GM21723 (cell line): ENCODE results near the gene KRTAP9-4.
"Not testable (repeated sequence)": the region's sequence is repeated elsewhere in the genome, so short reads cannot be mapped to it uniquely, and the experiment has no call there.

ENCODE experiments used
- ATAC-seq: cut with Tn5 transposase; IDR thresholded peaks from one replicate; pipeline ENCODE4 v1.9.1; 2021; ENCODE audit warnings: mild to moderate bottlenecking, moderate library complexity; ENCODE audit not compliant: unreplicated experiment

The KRTAP9-4 gene

DNA sequence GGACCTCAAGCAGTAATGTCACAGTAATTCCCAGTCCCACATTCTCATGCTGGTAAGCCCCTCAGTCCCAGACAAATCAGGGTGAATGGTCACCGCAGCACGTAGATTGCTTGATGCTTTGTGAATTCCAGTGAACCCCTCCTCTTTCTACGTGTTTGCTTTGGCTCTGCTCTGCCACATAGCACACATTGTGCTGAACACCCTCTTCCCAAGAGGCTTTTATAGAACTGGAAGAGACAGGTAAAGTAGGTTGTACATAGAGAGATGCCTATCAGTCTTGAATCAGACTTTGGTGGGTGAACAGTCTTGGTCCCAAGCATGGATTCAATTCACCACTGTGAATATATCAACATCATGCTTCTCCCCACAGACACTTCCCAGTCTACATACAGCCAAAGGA, 15.1 kb downstream of the KRTAP9-4 start:
- ATAC-seq, result no peak

DNA sequence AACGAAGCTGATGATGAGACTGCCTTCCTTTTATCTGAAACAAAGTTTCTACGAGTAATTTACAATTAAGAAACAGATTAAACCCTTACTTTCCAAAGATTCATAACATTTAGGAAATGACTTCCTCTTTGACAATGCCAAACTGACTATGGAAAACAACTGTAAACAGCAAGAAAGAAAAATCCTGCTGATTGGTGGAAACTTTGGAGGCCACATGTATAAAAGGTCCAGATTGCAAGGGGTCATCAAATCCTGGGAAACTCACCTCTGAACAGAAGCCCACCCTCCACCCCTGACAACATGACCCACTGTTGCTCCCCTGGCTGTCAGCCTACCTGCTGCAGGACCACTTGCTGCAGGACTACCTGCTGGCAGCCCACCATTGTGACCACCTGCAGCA, 15.6 kb downstream of the KRTAP9-4 start, which contains the start of gene KRTAP9-6:
Gene KRTAP9-6 (plus strand): TSS at position 301 of the 400 bp plus-strand sequence. CDS start 0 bp downstream, at position 301.
- ATAC-seq, result no peak

DNA sequence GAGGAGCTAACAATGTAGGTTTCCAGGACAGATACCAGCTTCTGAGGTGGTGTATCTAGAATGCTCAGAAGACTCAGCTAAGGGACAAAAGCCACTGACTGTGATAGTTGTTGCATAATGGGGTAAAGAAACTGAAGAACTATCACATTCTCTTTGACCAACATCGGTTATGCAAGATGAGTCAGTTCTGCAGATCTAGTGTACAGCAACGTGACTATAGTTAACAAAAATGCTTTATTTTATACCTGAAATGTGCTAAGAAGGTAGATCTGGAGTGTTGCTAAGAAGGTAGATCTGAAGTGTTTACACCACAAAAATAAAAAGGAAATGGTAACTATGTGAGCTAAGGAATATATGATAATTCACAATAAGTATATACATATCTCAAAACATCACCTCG, 18.2 kb downstream of the KRTAP9-4 start:
- ATAC-seq, result no peak

DNA sequence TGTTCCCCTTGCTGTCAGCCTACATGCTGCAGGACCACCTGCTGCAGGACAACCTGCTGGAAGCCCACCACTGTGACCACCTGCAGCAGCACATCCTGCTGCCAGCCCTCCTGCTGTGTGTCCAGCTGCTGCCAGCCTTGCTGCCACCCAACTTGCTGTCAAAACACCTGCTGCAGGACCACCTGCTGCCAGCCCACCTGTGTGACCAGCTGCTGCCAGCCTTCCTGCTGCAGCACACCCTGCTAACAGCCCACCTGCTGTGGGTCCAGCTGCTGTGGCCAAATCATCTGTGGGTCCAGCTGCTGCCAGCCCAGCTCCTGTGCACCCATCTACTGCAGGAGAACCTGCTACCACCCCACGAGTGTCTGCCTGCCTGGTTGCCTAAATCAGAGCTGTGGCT, 21.8 kb downstream of the KRTAP9-4 start:
- not testable (repeated sequence) for ATAC-seq

DNA sequence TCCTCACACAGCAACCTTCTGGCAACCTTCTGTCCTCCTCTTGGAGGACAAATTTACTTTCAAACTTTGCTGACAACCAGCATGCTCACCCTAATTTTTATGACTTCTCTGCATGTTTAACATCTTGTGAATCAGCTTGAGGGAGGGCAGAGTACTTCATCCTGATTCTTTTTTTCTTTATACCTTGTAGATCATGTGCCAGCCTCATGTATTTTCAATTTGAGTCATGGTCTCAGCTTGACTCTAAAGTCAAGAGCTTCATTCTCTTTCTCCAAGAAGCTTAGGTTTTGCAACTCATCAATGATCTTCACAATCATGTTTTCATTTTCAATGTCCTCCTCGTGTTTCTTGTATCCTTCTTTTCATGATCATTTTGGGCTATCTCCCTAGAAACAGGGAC, 22.4 kb downstream of the KRTAP9-4 start:
- ATAC-seq, result no peak

DNA sequence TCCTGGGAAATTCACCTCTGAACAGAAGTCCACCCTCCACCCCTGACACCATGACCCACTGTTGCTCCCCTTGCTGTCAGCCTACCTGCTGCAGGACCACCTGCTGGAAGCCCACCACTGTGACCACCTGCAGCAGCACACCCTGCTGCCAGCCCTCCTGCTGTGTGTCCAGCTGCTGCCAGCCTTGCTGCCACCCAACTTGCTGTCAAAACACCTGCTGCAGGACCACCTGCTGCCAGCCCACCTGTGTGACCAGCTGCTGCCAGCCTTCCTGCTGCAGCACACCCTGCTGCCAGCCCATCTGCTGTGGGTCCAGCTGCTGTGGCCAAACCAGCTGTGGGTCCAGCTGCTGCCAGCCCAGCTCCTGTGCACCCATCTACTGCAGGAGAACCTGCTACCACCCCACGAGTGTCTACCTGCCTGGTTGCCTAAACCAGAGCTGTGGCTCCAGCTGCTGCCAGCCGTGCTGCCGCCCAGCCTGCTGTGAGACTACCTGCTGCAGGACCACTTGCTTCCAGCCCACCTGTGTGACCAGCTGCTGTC, 26.2 kb downstream of the KRTAP9-4 start, which contains the start of gene KRTAP9-7:
Gene KRTAP9-7 (plus strand): TSS at position 51 of the 543 bp plus-strand sequence. CDS start 0 bp downstream, at position 51.
- not testable (repeated sequence) for ATAC-seq

DNA sequence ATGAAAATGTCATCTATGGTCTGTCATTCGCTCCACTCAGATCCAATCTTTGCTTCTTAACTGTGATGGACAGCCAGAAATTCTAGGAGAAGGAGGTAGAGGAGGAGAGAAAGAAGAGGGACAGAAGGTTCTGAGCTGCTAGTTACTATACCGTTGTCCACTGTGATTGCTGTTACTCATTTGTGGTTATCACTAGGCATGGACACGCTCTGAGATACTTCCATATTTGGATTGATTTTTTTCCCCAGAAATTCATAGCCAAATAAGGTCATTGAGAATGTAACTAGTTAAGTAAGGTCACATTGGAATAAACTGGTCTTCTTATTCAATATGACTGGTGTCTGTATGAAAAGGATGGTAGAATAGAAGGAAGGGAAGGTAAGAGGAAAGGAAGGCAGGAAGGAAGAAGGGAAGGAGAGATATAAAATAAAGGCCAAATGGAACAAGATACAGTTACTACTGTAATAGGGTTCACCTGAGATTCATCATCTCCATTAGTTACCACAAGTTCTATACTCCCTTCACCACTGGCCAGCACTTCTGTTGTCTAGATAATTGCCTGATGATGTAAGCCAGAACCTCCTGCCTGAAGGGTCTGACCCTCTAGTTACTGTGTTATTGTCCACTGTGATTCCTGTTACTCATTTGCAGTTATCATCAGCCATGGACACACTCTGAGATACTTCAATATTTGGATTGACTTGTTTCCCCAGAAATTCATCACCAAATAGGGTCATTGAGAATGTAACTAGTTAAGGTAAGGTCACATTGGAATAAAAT, 28.9 kb downstream of the KRTAP9-4 start:
- no peak for ATAC-seq

DNA sequence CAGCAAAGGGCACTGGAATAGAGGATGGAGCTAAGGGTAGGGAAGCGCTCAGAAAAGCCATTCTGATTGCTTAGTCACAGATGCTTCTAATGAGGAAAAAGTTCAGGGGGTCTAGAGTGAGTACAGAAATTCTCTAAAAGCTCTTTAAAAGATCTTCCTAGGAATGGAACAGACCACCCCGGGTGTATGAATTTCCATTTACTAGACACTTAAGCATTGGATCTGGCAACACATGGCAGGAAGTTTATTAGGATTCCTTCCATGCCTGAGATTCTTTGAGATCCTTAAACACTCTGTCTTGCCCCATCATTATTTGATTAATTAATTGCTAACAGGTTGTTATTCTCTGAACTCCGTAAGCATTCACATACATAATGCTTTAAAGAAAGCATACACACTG, 34.6 kb downstream of the KRTAP9-4 start:
- ATAC-seq, result no peak

DNA sequence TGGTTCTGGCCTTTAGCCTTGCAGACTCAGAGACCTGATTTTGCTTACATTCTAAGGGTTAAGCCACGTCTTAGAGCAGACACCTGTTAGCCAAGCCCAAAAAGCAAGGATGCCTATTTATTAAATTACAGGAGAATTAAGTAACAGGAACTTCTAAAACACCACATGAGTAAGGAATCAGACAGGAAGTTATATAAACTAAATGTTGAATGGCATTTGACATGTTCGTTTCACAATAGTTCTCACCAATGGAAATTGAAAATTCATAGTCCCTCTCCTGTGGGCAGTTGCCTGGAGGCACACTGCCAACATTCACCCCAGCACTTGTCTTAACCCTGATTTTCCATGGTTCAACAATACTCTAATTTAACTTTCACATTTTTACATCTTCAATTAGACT, 35.1 kb downstream of the KRTAP9-4 start:
- ATAC-seq, result no peak

DNA sequence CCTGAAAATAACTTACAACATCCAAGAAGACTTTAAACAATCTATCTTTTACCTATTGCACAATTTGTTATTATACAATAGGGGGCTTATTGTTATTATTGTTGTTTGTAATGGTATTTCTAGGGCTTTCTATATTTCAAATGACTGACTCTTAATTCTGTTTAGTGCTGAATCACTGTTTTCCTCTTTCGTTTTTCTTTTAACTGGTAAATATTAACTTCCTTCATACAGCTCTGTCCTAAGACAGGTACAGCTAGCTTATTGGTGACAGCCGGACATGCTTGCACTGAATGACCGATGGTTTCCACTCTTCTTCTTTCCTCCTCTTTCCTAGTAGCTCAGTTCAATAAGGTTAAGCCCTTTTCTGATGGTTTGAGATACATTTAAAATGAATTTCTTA, 37.6 kb downstream of the KRTAP9-4 start:
- ATAC-seq, result no peak

DNA sequence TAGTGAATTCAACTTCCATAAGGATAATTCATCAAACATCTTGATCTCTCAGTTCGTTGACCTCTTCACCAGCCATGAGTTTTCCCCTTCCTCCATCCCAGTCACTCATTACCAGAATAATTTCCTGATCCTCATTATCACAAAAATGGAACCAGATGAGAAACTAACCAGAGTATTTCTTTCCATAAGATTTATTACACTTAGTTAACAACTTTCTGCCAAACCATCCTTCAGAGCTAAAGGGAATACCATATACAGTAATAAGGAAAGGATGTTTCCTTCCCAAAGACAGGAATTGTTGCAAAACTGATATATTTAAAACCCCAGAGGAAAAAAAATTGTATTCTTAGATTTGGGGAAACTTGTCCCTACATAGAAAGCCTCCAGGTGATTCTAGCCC, 44.5 kb downstream of the KRTAP9-4 start:
- ATAC-seq, result no peak

DNA sequence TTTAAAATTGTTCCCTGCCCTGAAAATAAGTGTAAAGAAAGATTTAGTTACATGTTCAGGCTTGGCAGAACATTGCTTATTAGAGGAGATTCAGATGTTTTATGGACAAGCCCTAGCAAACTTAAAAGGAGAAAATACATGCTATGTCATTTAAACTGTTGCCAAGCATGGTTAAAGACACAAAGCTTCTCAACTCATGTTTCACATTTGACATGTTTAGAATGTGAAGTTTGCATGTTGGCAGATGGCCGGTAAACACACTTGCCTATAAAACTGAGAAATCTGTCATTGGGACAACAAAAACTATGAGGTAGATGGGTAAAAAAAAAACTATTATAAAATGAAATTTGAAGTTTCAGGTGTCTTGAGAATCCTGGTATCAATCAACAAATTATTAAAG, 47.4 kb downstream of the KRTAP9-4 start:
- no peak for ATAC-seq

DNA sequence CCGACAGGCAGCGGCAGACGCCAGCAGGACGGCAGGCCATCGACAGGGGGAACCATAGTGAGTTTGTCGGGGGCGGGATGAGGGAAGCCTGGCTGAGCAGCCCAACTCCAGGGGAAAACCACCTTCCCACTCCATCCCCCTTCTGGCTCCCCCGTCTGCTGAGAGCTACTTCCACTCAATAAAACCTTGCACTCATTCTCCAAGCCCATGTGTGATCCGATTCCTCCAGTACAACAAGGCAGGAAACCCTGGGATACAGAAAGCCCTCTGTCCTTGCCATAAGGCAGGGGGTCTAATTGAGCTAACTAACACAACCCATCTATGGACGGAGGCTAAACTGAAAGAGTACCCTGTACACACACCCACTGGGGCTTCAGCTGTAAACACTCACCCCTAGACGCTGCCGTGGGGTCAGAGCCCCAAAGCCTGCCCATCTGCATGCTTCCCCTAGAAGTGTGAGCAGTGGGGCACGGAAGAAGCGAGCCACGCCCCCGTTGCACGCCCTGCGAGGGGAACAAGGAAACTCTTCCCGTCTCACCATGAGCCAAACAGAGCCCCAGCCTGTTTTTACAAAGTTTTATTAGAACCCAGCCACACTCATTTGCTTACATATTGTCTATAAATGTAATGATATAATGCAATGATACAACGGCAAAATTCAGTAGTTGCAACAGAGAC, 49.1 kb downstream of the KRTAP9-4 start:
- ATAC-seq, result no peak
